ENCODE data around the gene UQCRC2.

DNA sequence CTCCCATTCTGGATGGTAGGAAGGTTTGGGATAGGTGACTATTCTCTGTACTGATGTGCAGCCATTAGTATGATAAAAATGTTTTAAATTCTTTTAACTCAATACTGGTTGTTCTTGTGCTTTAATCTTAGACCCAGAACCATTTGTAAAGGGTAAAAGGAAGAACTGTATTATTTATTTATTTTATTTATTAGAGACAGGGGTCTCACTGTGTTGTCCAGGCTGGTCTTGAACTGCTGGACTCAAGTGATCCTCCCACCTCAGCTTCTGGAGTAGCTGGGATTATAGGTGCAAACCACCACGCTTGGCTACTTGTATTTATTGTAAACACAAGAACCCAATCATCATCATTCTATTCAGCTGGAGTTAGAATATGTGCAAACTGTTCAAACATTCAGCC lies 52.6 kb downstream of the UQCRC2 start:
- TF ChIP-seq CTCF (IDR thresholded peaks at IDR 0.05) (no peak), POLR2A (IDR thresholded peaks at IDR 0.05) (no peak)
